HEK293 (cell line): Measurements from ENCODE around the gene ITPRIPL2.

Experiments
- CTCF ChIA-PET: fragments of 350-600 bp; formaldehyde crosslinking; extraction: SDS; loops from one replicate; lab custom pipeline; 2021; ENCODE audit warnings: antibody characterized with exemption; lab: Yijun Ruan, JAX
- POLR2A ChIA-PET: fragments of 300-600 bp; formaldehyde crosslinking; extraction: SDS; loops from one replicate; lab custom pipeline; 2020; ENCODE audit warnings: antibody characterized with exemption, inconsistent platforms; lab: Yijun Ruan, JAX
- H3K27ac ChIP-seq: fragments of 200-500 bp; sonication (Bioruptor generic); 2 replicates; pipeline ENCODE4 v1.5.1; 2014; ENCODE audit warnings: low read depth, low read length, control low read depth, inconsistent platforms; ENCODE audit errors: extremely low read depth
- H3K36me3 ChIP-seq, 2 experiments: fragments of 200-500 bp in 1 of 2; sonication (Bioruptor generic) in 1 of 2; 1 replicate in 1 of 2; 2 replicates in 1 of 2; pipeline ENCODE4 v1.5.1; 2014 to 2017; ENCODE audit warnings: inconsistent platforms in 2 of 2, low read length in 2 of 2; ENCODE audit not compliant: control insufficient read depth in 2 of 2, insufficient read depth in 1 of 2
- H3K4me1 ChIP-seq: fragments of 200-500 bp; sonication (Bioruptor generic); 2 replicates; pipeline ENCODE4 v1.5.1; 2014; ENCODE audit warnings: mild to moderate bottlenecking, low read length, inconsistent platforms; ENCODE audit not compliant: control insufficient read depth, insufficient read depth
- H3K4me3 ChIP-seq: 2 replicates; pipeline ENCODE4 v1.5.1; 2011; ENCODE audit warnings: low read depth, mild to moderate bottlenecking, control low read depth, low read length, moderate library complexity
- H3K9me3 ChIP-seq: fragments of 200-500 bp; sonication (Bioruptor generic); 2 replicates; pipeline ENCODE4 v1.5.1; 2014; ENCODE audit warnings: low read depth, low read length, inconsistent platforms; ENCODE audit not compliant: control insufficient read depth, insufficient read depth
- KLF1 ChIP-seq: fragments of 450-650 bp; formaldehyde crosslinking; IDR thresholded peaks from 2 replicates; pipeline ENCODE4 v1.5.1; 2016; ENCODE audit warnings: missing biosample characterization, missing genetic modification characterization
- OSR2 ChIP-seq: fragments of 450-650 bp; formaldehyde crosslinking; IDR thresholded peaks from 2 replicates; pipeline ENCODE4 v1.5.1; 2016; ENCODE audit warnings: missing biosample characterization, missing genetic modification characterization
- PRDM6 ChIP-seq: fragments of 450-650 bp; formaldehyde crosslinking; IDR thresholded peaks from 2 replicates; pipeline ENCODE4 v1.5.1; 2017; ENCODE audit warnings: missing biosample characterization, missing genetic modification characterization
- REPIN1 ChIP-seq: fragments of 450-650 bp; formaldehyde crosslinking; IDR thresholded peaks from 2 replicates; pipeline ENCODE4 v1.5.1; 2017; ENCODE audit warnings: missing biosample characterization, missing genetic modification characterization, low read depth
- ZBTB1 ChIP-seq: fragments of 450-650 bp; formaldehyde crosslinking; IDR thresholded peaks from 2 replicates; pipeline ENCODE4 v1.5.1; 2016; ENCODE audit warnings: missing biosample characterization, missing genetic modification characterization
- ZIC2 ChIP-seq: fragments of 450-650 bp; formaldehyde crosslinking; IDR thresholded peaks from 2 replicates; pipeline ENCODE4 v1.5.1; 2016; ENCODE audit warnings: missing biosample characterization, missing genetic modification characterization
- ZNF10 ChIP-seq: fragments of 450-650 bp; formaldehyde crosslinking; IDR thresholded peaks from 2 replicates; pipeline ENCODE4 v1.5.1; 2017; ENCODE audit warnings: missing biosample characterization, missing genetic modification characterization
- ZNF132 ChIP-seq: fragments of 450-650 bp; formaldehyde crosslinking; IDR thresholded peaks from 2 replicates; pipeline ENCODE4 v1.5.1; 2017; ENCODE audit warnings: missing biosample characterization, missing genetic modification characterization, borderline replicate concordance
- ZNF24 ChIP-seq: fragments of 450-650 bp; formaldehyde crosslinking; IDR thresholded peaks from 2 replicates; pipeline ENCODE4 v1.5.1; 2016; ENCODE audit warnings: missing biosample characterization, missing genetic modification characterization
- ZNF292 ChIP-seq: fragments of 450-650 bp; formaldehyde crosslinking; IDR thresholded peaks from 2 replicates; pipeline ENCODE4 v1.5.1; 2016; ENCODE audit warnings: low read depth, missing biosample characterization, missing genetic modification characterization, borderline replicate concordance
- ZNF335 ChIP-seq: fragments of 450-650 bp; formaldehyde crosslinking; conservative IDR thresholded peaks from 2 replicates; pipeline ENCODE4 v1.5.1; 2016; ENCODE audit warnings: missing biosample characterization, missing genetic modification characterization
- ZNF510 ChIP-seq: fragments of 450-650 bp; formaldehyde crosslinking; IDR thresholded peaks from 2 replicates; pipeline ENCODE4 v1.5.1; 2018; ENCODE audit warnings: mild to moderate bottlenecking, missing genetic modification characterization, missing biosample characterization; ENCODE audit not compliant: insufficient replicate concordance
- ZNF560 ChIP-seq: fragments of 450-650 bp; formaldehyde crosslinking; IDR thresholded peaks from 2 replicates; pipeline ENCODE4 v1.5.1; 2017; ENCODE audit warnings: missing biosample characterization, missing genetic modification characterization, borderline replicate concordance
- ZNF664 ChIP-seq: fragments of 450-650 bp; formaldehyde crosslinking; IDR thresholded peaks from 2 replicates; pipeline ENCODE4 v1.5.1; 2016; ENCODE audit warnings: missing biosample characterization, missing genetic modification characterization
- ZNF707 ChIP-seq: fragments of 450-650 bp; formaldehyde crosslinking; IDR thresholded peaks from 2 replicates; pipeline ENCODE4 v1.5.1; 2016; ENCODE audit warnings: missing biosample characterization, missing genetic modification characterization
- ZSCAN16 ChIP-seq: fragments of 450-650 bp; formaldehyde crosslinking; IDR thresholded peaks from 2 replicates; pipeline ENCODE4 v1.5.1; 2016; ENCODE audit warnings: missing biosample characterization, missing genetic modification characterization
- TF ChIP-seq, protein P1 (sequence below): fragments of 450-650 bp; IDR thresholded peaks from 2 replicates; pipeline ENCODE4 v1.5.1; 2018; ENCODE audit warnings: missing biosample characterization, mild to moderate bottlenecking, missing genetic modification characterization
- TF ChIP-seq, protein P2 (sequence below): fragments of 450-650 bp; formaldehyde crosslinking; IDR thresholded peaks from 2 replicates; pipeline ENCODE4 v1.5.1; 2016; ENCODE audit warnings: missing biosample characterization, missing genetic modification characterization, borderline replicate concordance
- TF ChIP-seq, protein P3 (sequence below): fragments of 450-650 bp; formaldehyde crosslinking; optimal IDR thresholded peaks from 2 replicates; pipeline ENCODE3; 2016; ENCODE audit warnings: missing biosample characterization, mild to moderate bottlenecking, missing genetic modification characterization

The ITPRIPL2 gene

GRCh38 chr16:19139436-19140091 is 25.8 kb downstream of the ITPRIPL2 start:
- H3K9me3 ChIP-seq, result no peaks in the 10 kb centered on the region
- no peak overlapping the region for H3K27ac ChIP-seq
- no peaks in the 10 kb centered on the region for H3K36me3 ChIP-seq
- ChIA-PET POLR2A (interaction anchor here (0.8 to 2.3 kb wide), 4 partner anchors 9 to 50 kb away, joined by 3 to 10 read pairs (median 3); partner anchors contain the start of gene ITPRIPL2), CTCF (interaction anchor here (0.6 to 1.6 kb wide), 5 partner anchors 23 to 53 kb away, joined by 3 to 5 read pairs (median 4); no protein-coding TSS in a partner anchor)
- H3K4me3 ChIP-seq, result no peak overlapping the region
- TF ChIP-seq ZNF707 (tag by site-specific recombination) (no peak), ZSCAN16 (tag by site-specific recombination) (no peak), ZNF292 (tag by site-specific recombination) (no peak), ZNF510 (tag by site-specific recombination) (no peak), REPIN1 (tag by site-specific recombination) (no peak), ZNF664 (no peak)
- TF ChIP-seq, protein P1, sequence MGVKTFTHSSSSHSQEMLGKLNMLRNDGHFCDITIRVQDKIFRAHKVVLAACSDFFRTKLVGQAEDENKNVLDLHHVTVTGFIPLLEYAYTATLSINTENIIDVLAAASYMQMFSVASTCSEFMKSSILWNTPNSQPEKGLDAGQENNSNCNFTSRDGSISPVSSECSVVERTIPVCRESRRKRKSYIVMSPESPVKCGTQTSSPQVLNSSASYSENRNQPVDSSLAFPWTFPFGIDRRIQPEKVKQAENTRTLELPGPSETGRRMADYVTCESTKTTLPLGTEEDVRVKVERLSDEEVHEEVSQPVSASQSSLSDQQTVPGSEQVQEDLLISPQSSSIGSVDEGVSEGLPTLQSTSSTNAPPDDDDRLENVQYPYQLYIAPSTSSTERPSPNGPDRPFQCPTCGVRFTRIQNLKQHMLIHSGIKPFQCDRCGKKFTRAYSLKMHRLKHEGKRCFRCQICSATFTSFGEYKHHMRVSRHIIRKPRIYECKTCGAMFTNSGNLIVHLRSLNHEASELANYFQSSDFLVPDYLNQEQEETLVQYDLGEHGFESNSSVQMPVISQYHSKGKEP, result no peak
- peaks cover 28% of the 10 kb centered on the region for H3K4me1 ChIP-seq

GRCh38 chr16:19140396-19140795 is 26.6 kb downstream of the ITPRIPL2 start:
- POLR2A ChIA-PET, result no interaction called here
- CTCF ChIA-PET, result interaction anchor here (0.6 to 1.6 kb wide), 4 partner anchors 23 to 1079 kb away, joined by 3 to 5 read pairs (median 4); no protein-coding TSS in a partner anchor

DNA sequence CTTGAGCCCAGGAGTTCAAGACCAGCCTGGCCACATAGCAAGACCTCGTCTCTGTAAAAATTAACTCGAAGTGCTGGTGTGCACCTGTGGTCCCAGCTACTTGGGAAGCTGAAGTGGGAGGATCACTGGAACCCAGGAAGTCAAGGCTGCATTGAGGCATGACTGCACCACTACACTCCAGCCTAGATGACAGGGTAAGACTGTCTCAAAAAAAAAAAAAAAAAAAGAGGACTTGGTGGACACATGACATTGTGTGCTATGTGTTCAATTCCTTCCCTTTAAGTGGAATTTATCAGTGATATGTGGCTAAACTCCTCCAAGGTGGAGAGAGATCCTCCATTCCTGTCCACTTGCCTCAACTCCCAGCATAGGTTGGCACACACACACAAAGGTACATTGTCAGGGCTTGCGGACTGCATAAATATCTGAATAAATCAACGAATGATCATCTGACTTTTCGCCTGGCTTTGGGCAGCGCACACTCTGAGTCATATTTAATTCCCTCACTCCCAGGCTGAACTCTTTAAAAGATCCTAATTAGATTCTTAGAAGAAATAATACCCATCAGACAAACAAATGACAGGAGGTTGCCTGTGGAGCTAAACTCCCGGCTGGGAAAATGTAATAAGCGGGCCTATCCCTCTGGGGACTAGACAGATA is 29.3 kb downstream of the ITPRIPL2 start:
- Histone ChIP-seq H3K4me1 (peaks cover 12% of the 10 kb centered on the region), H3K9me3 (no peaks in the 10 kb centered on the region), H3K36me3 (no peaks in the 10 kb centered on the region), H3K27ac (no peak overlapping the region), H3K4me3 (no peak overlapping the region)
- CTCF ChIA-PET, result interaction anchor here (0.7 to 1.8 kb wide), 4 partner anchors 23 to 173 kb away, joined by 3 to 6 read pairs (median 4); no protein-coding TSS in a partner anchor
- POLR2A ChIA-PET, result no interaction called here
- TF ChIP-seq KLF1 (no peak), ZSCAN16 (tag by site-specific recombination) (no peak), ZBTB1 (tag by site-specific recombination) (no peak), ZNF335 (no peak), OSR2 (tag by site-specific recombination) (0 out of 2 replicates have a peak, but pooled peaks have one; percentile 18), ZNF132 (tag by site-specific recombination) (no peak), ZIC2 (peak; percentile 38; the same call in 1 of the 2 replicates), ZNF10 (tag by site-specific recombination) (no peak), ZNF560 (tag by site-specific recombination) (no peak)
- TF ChIP-seq, protein P2, sequence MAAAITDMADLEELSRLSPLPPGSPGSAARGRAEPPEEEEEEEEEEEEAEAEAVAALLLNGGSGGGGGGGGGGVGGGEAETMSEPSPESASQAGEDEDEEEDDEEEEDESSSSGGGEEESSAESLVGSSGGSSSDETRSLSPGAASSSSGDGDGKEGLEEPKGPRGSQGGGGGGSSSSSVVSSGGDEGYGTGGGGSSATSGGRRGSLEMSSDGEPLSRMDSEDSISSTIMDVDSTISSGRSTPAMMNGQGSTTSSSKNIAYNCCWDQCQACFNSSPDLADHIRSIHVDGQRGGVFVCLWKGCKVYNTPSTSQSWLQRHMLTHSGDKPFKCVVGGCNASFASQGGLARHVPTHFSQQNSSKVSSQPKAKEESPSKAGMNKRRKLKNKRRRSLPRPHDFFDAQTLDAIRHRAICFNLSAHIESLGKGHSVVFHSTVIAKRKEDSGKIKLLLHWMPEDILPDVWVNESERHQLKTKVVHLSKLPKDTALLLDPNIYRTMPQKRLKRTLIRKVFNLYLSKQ (tag by site-specific recombination), result no peak
- TF ChIP-seq, protein P3, sequence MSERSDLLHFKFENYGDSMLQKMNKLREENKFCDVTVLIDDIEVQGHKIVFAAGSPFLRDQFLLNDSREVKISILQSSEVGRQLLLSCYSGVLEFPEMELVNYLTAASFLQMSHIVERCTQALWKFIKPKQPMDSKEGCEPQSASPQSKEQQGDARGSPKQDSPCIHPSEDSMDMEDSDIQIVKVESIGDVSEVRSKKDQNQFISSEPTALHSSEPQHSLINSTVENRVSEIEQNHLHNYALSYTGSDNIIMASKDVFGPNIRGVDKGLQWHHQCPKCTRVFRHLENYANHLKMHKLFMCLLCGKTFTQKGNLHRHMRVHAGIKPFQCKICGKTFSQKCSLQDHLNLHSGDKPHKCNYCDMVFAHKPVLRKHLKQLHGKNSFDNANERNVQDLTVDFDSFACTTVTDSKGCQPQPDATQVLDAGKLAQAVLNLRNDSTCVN, result no peak

More at GRCh38 chr16:19140396-19140795, 26.6 kb downstream of the ITPRIPL2 start:
- H3K9me3 ChIP-seq, result no peaks in the 10 kb centered on the region
- TF ChIP-seq ZNF24 (tag by site-specific recombination), result no peak; the same call in 1 of the 2 replicates
- peak; percentile 38; the same call in 1 of the 2 replicates for TF ChIP-seq PRDM6 (tag by site-specific recombination)
- TF ChIP-seq, all 188 proteins: peak for 1
- peaks cover 28% of the 10 kb centered on the region for H3K4me1 ChIP-seq
- no peak overlapping the region for H3K27ac ChIP-seq
- no peaks in the 10 kb centered on the region for H3K36me3 ChIP-seq
- H3K4me3 ChIP-seq, result no peak overlapping the region
